ENCODE measurements around the gene ODF2.

The ODF2 gene

DNA sequence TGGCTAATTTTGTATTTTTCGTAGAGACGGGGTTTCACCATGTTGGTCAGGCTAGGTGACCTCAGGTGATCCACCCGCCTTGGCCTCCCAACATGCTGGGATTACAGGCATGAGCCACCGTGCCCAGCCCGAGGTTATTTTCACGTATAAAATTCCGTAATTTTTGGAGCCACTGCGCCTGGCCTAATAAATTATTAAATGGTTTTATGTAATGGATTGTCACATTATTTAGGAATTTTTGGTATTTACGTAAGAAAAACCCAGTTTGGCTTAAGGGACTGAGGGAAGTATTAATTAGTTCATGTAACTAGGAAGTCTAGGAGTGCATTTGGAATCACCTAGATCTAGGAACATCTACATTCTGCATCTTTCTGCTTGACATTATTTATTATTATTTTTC lies 57.0 kb downstream of the ODF2 start:
- no peak overlapping the region for H3K27ac ChIP-seq
- TF ChIP-seq CTCF (conservative IDR thresholded peaks at IDR 0.05) = no peak

DNA sequence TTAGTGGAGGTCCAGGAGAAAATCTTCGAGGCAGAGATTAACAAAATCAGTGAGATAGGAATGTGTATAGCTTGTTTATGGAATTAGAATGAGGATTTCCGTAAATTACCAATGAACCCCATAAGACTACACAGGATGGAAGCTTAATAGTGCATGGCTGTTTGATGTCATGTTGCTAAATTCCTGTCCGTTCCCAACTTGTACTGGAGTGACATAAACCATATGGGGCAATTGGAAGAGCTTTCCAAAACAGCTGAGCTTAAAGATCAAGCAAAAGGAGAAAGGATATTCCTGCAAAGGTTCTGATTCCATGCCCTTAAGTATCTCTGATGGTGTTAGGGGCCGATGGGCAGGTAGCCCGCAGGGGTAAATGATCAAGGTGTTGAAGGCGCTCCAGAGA lies 66.2 kb downstream of the ODF2 start:
- H3K27ac ChIP-seq = no peak overlapping the region
- TF ChIP-seq CTCF (conservative IDR thresholded peaks at IDR 0.05) = no peak

- peak overlapping the region; percentile 30; the same call in 1 of the 2 replicates for H3K27ac ChIP-seq
- no peak for TF ChIP-seq CTCF (conservative IDR thresholded peaks at IDR 0.05)
Observed at GRCh38 chr9:128523199-128523925, 67.6 kb downstream of the ODF2 start.

- no peak for TF ChIP-seq CTCF (conservative IDR thresholded peaks at IDR 0.05)
- no peak overlapping the region for H3K27ac ChIP-seq
Observed at GRCh38 chr9:128526720-128527119, 70.9 kb downstream of the ODF2 start.

- no peak for TF ChIP-seq CTCF (conservative IDR thresholded peaks at IDR 0.05)
- no peak overlapping the region for H3K27ac ChIP-seq
Observed at GRCh38 chr9:128528445-128529160, 72.8 kb downstream of the ODF2 start.

- TF ChIP-seq CTCF (conservative IDR thresholded peaks at IDR 0.05) = no peak
- H3K27ac ChIP-seq = no peak overlapping the region
Observed at GRCh38 chr9:128529191-128529590, 73.4 kb downstream of the ODF2 start.

- no peak overlapping the region for H3K27ac ChIP-seq
- TF ChIP-seq CTCF (conservative IDR thresholded peaks at IDR 0.05) = no peak
Observed at GRCh38 chr9:128532581-128532980, 76.8 kb downstream of the ODF2 start.

All from VCaP (cell line).